GM19395 (cell line): Measurements from ENCODE around the gene KIF6.
"Not testable (repeated sequence)": the region's sequence is repeated elsewhere in the genome, so short reads cannot be mapped to it uniquely, and the experiment has no call there.

Experiments
- ATAC-seq: cut with Tn5 transposase; IDR thresholded peaks from one replicate; pipeline ENCODE4 v1.9.1; 2021; ENCODE audit warnings: mild to moderate bottlenecking, moderate library complexity; ENCODE audit not compliant: unreplicated experiment

The KIF6 gene

GRCh38 chr6:39509831-39510230 lies 215.4 kb downstream of the KIF6 start:
- ATAC-seq, result not testable (repeated sequence)

- ATAC-seq, result no peak
Observed at GRCh38 chr6:39508515-39508914, 216.7 kb downstream of the KIF6 start.

GRCh38 chr6:39507331-39507998 lies 217.7 kb downstream of the KIF6 start:
- no peak for ATAC-seq

GRCh38 chr6:39502362-39502955 lies 222.7 kb downstream of the KIF6 start:
- ATAC-seq, result not testable (repeated sequence)

- ATAC-seq, result no peak
Observed at GRCh38 chr6:39499053-39499452, 226.2 kb downstream of the KIF6 start.

GRCh38 chr6:39498096-39498495 lies 227.1 kb downstream of the KIF6 start:
- ATAC-seq, result no peak

- ATAC-seq, result no peak
Observed at GRCh38 chr6:39496915-39497314, 228.3 kb downstream of the KIF6 start.

- ATAC-seq, result no peak
Observed at GRCh38 chr6:39496456-39496855, 228.8 kb downstream of the KIF6 start.

- no peak for ATAC-seq
Observed at GRCh38 chr6:39495640-39496039, 229.6 kb downstream of the KIF6 start.

- no peak for ATAC-seq
Observed at GRCh38 chr6:39494998-39495397, 230.2 kb downstream of the KIF6 start.

- no peak for ATAC-seq
Observed at GRCh38 chr6:39493777-39494176, 231.4 kb downstream of the KIF6 start.

GRCh38 chr6:39493174-39493573 lies 232.0 kb downstream of the KIF6 start:
- ATAC-seq, result no peak

- no peak for ATAC-seq
Observed at GRCh38 chr6:39490108-39490507, 235.1 kb downstream of the KIF6 start.

- no peak for ATAC-seq
Observed at GRCh38 chr6:39488255-39488879, 236.8 kb downstream of the KIF6 start.

- no peak for ATAC-seq
Observed at GRCh38 chr6:39484276-39484675, 240.9 kb downstream of the KIF6 start.

- ATAC-seq, result not testable (repeated sequence)
Observed at GRCh38 chr6:39479819-39480218, 245.4 kb downstream of the KIF6 start.

GRCh38 chr6:39476670-39477069 lies 248.5 kb downstream of the KIF6 start:
- no peak for ATAC-seq

GRCh38 chr6:39476151-39476550 lies 249.1 kb downstream of the KIF6 start:
- no peak for ATAC-seq

- ATAC-seq, result no peak
Observed at GRCh38 chr6:39471954-39472659, 253.1 kb downstream of the KIF6 start.

GRCh38 chr6:39470506-39470905 lies 254.7 kb downstream of the KIF6 start:
- ATAC-seq, result no peak

- ATAC-seq, result no peak
Observed at GRCh38 chr6:39468385-39468784, 256.8 kb downstream of the KIF6 start.

- no peak for ATAC-seq
Observed at GRCh38 chr6:39466631-39467030, 258.6 kb downstream of the KIF6 start.
